AG04449 (cell line): ENCODE results near the gene ISOC2.
A peak's percentile ranks its signal among the peaks of the same experiment; 100 is the strongest.

Experiments
- CTCF ChIA-PET: fragments of 350-600 bp; formaldehyde crosslinking; extraction: SDS; loops from one replicate; lab custom pipeline; 2021; ENCODE audit warnings: antibody characterized with exemption; lab: Yijun Ruan, JAX
- POLR2A ChIA-PET: fragments of 400-600, 350-600 bp; formaldehyde crosslinking; extraction: SDS; loops from one replicate; lab custom pipeline; 2020; ENCODE audit warnings: antibody characterized with exemption, inconsistent platforms; lab: Yijun Ruan, JAX
- DNase-seq: peaks from one replicate; pipeline ENCODE4 v3.0.0-alpha.2; 2010; ENCODE audit warnings: low read depth, low spot score
- H3K4me3 ChIP-seq: 2 replicates; pipeline ENCODE4 v1.5.1; 2011; ENCODE audit warnings: low read depth, mild to moderate bottlenecking, control low read depth, low read length
- TF ChIP-seq, protein P1 (sequence below): IDR thresholded peaks from one replicate; pipeline ENCODE4 v1.5.1; 2011; ENCODE audit warnings: mild to moderate bottlenecking, moderate library complexity, low read length, control low read depth, inconsistent platforms; ENCODE audit not compliant: insufficient read depth; ENCODE audit errors: missing control alignments

ISOC2 gene

DNA sequence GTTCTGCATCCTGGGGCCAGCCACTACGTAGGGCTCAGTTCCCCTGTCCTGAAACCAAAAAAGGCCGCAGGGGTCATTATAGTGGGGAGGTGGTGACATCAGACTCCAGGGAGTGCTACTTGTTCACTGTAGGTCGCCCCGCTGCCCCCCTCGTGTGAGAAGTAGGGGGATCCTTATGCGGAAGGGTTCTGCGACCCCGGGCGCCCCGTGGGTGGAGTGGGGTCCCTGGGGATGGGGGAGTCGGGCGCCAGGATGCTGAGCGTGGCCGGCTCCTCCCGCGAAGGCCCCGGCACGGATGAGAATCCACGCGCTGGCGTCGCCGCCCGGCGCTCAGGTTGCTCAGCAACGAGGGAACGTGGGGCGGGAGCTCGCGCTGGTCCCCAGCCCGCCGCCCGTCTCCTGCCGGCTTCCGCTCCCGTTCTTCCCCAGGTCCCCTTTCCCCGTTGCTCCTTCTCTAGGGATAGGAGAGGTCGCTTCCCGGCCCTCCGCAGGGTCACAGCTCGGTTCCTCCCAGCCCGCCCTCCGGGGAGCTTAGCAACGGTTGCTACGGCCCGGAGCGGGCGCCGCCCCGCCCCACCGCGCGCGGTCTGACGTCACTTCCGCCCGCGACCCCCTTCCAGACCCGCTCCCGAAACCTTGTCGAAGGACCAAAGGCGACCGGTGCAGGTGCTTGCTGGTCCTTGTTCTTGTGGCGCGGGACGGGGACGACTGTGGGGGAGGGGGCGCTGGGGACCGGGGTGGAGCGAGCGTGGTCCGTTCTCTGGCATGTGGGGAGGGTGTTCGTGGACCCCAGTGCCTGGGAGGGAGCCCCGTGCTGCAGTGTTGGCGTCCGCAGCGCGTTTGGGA, 23.4 kb upstream of the ISOC2 start, which contains the start of gene NAT14:
Gene NAT14 (plus strand): TSS at position 596 of the 846 bp plus-strand sequence. CDS start 521 bp downstream, outside the sequence.
- peak within 1 kb of the TSS; percentile 76 for H3K4me3 ChIP-seq
- ChIA-PET CTCF (interaction anchor here (1.1 to 17.6 kb wide), 5 partner anchors 14 to 148 kb away, joined by 3 to 173 read pairs (median 5); no protein-coding TSS in a partner anchor), POLR2A (interaction anchor here (0.6 to 5.2 kb wide), 3 partner anchors 7 to 77 kb away, joined by 3 to 44 read pairs (median 6); partner anchors contain the start of genes UBE2S and ZNF628)
- no peak for DNase-seq
- TF ChIP-seq, protein P1, sequence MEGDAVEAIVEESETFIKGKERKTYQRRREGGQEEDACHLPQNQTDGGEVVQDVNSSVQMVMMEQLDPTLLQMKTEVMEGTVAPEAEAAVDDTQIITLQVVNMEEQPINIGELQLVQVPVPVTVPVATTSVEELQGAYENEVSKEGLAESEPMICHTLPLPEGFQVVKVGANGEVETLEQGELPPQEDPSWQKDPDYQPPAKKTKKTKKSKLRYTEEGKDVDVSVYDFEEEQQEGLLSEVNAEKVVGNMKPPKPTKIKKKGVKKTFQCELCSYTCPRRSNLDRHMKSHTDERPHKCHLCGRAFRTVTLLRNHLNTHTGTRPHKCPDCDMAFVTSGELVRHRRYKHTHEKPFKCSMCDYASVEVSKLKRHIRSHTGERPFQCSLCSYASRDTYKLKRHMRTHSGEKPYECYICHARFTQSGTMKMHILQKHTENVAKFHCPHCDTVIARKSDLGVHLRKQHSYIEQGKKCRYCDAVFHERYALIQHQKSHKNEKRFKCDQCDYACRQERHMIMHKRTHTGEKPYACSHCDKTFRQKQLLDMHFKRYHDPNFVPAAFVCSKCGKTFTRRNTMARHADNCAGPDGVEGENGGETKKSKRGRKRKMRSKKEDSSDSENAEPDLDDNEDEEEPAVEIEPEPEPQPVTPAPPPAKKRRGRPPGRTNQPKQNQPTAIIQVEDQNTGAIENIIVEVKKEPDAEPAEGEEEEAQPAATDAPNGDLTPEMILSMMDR, result no peak

DNA sequence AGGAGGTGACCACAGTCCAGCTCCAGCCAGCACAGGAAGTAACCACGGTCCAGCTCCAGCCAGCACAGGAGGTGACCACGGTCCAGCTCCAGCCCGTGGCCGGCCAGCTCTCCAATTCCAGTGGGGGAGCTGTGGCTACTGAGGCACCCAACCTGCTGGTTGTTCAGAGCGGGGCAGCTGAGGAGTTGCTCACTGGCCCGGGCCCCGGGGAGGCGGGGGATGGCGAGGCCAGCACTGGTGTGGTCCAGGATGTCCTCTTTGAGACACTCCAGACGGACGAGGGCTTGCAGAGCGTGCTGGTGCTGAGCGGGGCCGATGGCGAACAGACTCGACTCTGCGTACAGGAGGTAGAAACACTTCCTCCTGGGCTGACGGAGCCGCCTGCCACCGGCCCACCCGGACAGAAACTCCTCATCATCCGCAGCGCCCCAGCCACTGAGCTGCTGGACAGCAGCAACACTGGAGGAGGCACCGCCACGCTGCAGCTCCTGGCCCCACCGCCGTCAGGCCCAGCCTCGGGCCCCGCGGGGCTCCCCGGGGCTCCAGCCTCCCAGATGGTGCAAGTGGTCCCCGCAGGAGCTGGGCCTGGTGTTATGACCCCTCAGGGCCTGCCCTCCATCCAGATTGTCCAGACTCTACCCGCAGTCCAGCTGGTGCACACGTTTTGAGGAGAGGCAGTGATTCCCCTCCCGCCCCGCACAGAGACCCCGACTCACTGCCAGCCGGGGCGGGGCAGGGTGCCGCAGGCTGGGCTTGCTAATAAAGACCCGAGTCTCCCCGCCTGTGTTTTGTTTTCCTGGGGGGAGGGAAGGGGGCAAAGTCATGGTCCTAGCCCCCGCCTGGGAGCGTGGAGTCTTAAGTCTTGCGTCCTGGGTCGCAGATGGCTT, 22.5 kb upstream of the ISOC2 start:
- TF ChIP-seq, protein P1, result no peak
- no peak for DNase-seq
- CTCF ChIA-PET, result interaction anchor here (13.7 to 17.6 kb wide), 2 partner anchors 16 to 20 kb away, joined by 163 to 173 read pairs; no protein-coding TSS in a partner anchor
- POLR2A ChIA-PET, result interaction anchor here (1.4 to 5.2 kb wide), 2 partner anchors 6 to 77 kb away, joined by 6 to 44 read pairs; partner anchors contain the start of genes UBE2S and ZNF628
- H3K4me3 ChIP-seq, result peak overlapping the region; percentile 76

DNA sequence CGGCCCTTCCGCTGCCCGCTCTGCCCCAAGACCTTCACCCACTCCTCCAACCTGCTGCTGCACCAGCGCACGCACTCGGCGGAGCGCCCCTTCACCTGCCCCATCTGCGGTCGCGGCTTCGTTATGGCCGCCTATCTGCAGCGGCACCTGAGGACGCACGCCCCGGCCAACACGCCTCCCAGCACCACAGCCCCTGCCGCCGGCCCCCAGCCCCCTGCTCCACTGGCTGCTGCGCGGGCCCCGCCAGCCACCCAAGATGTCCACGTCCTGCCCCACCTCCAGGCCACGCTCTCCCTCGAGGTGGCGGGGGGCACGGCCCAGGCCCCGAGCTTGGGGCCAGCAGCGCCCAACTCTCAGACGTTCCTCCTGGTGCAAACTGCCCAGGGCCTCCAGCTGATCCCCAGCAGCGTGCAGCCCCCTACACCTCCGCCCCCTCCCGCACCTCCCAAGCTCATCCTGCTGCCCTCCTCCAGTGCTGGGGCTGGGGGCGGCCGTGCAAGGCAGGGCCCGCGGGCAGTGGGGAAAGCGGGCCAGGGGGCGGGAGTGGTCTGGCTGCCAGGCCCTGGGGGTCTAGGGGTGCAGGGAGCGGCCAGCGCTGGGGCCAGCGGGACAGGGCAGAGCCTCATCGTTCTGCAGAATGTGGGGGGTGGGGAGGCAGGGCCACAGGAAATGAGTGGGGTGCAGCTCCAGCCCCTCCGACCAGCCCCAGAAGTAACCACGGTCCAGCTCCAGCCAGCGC, 21.7 kb upstream of the ISOC2 start:
- no peak for DNase-seq
- TF ChIP-seq, protein P1, result no peak
- H3K4me3 ChIP-seq, result no peak overlapping the region
- ChIA-PET POLR2A (no interaction called here), CTCF (interaction anchor here (13.7 to 17.6 kb wide), 2 partner anchors 16 to 21 kb away, joined by 163 to 173 read pairs; no protein-coding TSS in a partner anchor)

DNA sequence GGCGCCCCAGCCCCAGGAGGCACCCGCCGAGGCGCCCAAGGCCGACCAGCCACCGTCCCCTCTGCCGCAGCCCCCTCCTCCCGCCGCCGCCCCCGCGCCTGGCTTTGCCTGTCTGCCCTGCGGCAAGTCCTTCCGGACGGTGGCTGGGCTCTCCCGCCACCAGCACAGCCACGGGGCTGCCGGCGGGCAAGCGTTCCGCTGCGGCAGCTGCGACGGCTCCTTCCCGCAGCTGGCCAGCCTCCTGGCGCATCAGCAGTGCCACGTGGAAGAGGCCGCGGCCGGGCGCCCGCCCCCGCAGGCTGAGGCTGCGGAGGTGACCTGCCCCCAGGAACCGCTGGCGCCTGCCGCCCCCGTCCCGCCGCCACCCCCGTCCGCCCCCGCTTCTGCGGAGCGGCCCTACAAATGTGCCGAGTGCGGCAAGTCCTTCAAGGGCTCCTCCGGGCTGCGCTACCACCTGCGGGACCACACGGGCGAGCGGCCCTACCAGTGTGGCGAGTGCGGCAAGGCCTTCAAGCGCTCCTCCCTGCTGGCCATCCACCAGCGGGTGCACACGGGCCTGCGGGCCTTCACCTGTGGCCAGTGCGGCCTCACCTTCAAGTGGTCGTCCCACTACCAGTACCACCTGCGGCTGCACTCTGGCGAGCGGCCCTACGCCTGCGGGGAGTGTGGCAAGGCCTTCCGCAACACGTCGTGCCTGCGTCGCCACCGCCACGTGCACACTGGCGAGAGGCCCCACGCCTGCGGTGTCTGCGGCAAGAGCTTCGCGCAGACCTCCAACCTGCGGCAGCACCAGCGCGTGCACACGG, 20.9 kb upstream of the ISOC2 start:
- no peak overlapping the region for H3K4me3 ChIP-seq
- POLR2A ChIA-PET, result no interaction called here
- DNase-seq, result no peak
- TF ChIP-seq, protein P1, result no peak
- CTCF ChIA-PET, result interaction anchor here (1.3 to 17.6 kb wide), 2 partner anchors 15 to 22 kb away, joined by 6 to 173 read pairs; no protein-coding TSS in a partner anchor

DNA sequence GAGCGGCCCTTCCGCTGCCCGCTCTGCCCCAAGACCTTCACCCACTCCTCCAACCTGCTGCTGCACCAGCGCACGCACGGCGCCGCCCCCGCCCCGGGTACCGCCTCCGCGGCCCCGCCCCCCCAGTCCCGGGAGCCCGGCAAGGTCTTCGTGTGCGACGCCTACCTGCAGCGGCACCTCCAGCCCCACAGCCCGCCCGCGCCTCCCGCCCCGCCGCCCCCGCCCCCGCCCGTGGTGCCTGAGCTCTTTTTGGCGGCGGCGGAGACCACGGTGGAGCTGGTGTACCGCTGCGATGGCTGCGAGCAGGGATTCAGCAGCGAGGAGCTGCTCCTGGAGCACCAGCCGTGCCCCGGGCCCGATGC, 20.3 kb upstream of the ISOC2 start:
- no peak for DNase-seq
- POLR2A ChIA-PET, result no interaction called here
- TF ChIP-seq, protein P1, result no peak
- CTCF ChIA-PET, result interaction anchor here (1.3 kb wide), 1 partner anchor 23 kb away, joined by 6 read pairs; no protein-coding TSS in a partner anchor
- no peak overlapping the region for H3K4me3 ChIP-seq
